ENCODE measurements around the gene ADCYAP1R1. TPM values are rescaled to one million over a fixed set of nuclear protein-coding genes. Genes with fewer than 3 reads are reported as not detected.

ADCYAP1R1 gene
- total and polyA plus RNA-seq, 8 donors, result 0.87 to 2.4 (median 1.4) TPM

DNA sequence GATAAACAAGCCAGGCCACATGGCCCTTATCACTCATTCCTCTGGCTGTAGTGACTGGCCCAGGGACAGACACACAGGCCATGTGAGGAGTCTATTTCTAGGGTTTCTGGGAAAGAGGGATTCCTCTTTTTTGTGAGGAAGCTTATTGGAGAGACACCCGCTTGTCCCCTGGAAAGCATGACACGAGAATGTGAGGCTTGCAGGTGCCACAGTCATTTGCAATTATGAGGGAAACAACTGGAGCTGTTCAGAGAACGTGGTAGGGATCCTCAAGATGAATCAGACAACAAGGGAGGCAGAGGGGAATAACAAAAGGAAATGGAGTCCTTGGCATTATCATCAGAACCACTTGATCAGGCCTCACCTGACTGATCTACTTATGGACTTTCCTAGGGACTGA lies 64.5 kb downstream of the ADCYAP1R1 start:
- peaks cover 0 to 3% of the 10 kb centered on the region in 2 donors for H3K27me3 ChIP-seq
- DNase-seq (no peak), ATAC-seq (no peak)
- no peaks in the 10 kb centered on the region for H3K9me3 ChIP-seq
- H3K4me1 ChIP-seq, result no peaks in the 10 kb centered on the region
- no peak overlapping the region for H3K4me3 ChIP-seq
- TF ChIP-seq, protein P1, sequence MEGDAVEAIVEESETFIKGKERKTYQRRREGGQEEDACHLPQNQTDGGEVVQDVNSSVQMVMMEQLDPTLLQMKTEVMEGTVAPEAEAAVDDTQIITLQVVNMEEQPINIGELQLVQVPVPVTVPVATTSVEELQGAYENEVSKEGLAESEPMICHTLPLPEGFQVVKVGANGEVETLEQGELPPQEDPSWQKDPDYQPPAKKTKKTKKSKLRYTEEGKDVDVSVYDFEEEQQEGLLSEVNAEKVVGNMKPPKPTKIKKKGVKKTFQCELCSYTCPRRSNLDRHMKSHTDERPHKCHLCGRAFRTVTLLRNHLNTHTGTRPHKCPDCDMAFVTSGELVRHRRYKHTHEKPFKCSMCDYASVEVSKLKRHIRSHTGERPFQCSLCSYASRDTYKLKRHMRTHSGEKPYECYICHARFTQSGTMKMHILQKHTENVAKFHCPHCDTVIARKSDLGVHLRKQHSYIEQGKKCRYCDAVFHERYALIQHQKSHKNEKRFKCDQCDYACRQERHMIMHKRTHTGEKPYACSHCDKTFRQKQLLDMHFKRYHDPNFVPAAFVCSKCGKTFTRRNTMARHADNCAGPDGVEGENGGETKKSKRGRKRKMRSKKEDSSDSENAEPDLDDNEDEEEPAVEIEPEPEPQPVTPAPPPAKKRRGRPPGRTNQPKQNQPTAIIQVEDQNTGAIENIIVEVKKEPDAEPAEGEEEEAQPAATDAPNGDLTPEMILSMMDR (IDR thresholded peaks at IDR 0.05), result no peak
- intact Hi-C loops (cut with DNase I), result loop anchor here in 1 of 2 donors (10.0 kb wide), 1 partner anchor 132 kb away; no protein-coding TSS in a partner anchor
- H3K36me3 ChIP-seq, result no peaks in the 10 kb centered on the region
- H3K27ac ChIP-seq, result no peak overlapping the region

DNA sequence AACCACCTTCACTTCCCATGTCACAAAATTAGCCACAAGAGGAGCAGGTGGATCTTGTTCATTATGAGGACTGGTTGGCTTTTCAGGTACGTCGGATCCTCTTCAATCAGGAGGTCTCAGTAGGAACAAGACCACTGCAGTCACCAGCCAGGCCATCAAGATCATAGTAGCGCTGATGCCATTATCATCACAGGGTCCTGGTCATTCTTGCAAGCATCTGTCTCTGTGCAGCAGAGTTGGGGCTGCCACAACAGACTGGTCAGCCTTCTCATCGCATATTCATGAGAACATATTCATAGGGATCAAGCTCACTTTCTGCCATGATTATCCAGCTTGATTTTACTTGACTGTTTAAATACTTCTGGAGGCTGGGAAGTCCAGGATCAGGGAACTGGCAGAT lies 67.1 kb downstream of the ADCYAP1R1 start:
- H3K27ac ChIP-seq, result no peak overlapping the region
- no peak for DNase-seq
- intact Hi-C loops (cut with DNase I), result loop anchor here in 1 of 2 donors (10.0 kb wide), 1 partner anchor 134 kb away; no protein-coding TSS in a partner anchor

DNA sequence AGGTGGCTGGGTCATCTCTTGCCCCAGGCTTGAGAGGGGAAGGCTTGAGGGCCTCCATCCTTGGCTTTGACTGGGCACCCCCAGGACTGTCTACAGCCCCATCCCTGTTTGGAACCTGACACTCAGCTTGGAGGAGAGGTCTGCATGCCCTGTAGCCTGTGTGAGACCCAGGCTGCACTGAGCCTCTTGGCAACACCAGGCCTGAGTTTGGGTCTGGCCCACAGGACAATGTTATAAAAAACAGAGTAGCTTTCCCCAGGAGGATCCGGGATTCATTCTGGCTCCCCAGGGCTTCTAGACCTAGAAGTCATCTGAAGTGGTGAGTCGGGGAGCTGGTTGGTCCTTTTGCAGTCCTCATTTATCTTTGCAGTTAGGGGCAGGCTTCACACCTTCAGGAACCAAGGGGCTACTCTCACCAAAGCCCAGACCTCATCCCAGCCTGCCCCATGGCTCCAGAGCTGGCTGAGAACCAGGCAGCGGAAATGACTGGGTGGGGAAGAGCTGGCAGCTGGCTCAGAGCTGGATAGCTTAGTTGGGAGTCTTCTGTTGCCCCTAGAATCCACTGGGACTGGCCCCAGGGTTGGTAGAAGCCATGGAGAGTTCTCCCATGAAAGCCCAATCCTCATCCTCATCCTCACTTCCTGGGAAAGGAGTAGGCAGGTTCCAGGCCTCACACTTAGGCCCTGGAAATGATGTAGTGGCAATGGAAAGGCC lies 68.8 kb downstream of the ADCYAP1R1 start:
- DNase-seq, result no peak
- Histone ChIP-seq H3K27ac (no peak overlapping the region), H3K36me3 (no peaks in the 10 kb centered on the region), H3K9me3 (no peaks in the 10 kb centered on the region), H3K4me1 (peaks cover 0 to 8% of the 10 kb centered on the region in 2 donors), H3K4me3 (no peak overlapping the region), H3K27me3 (peaks cover 0 to 3% of the 10 kb centered on the region in 2 donors)
- no peak for ATAC-seq
- intact Hi-C loops (cut with DNase I), result loop anchor here in 1 of 2 donors (5.0 to 10.0 kb wide), 2 partner anchors 134 to 316 kb away; no protein-coding TSS in a partner anchor
- TF ChIP-seq, protein P1 (IDR thresholded peaks at IDR 0.05), result no peak

More for the DNA sequence above, 67.1 kb downstream of the ADCYAP1R1 start:
- Histone ChIP-seq H3K4me1 (peaks cover 0 to 8% of the 10 kb centered on the region in 2 donors), H3K4me3 (no peak overlapping the region), H3K9me3 (no peaks in the 10 kb centered on the region), H3K27me3 (peaks cover 0 to 3% of the 10 kb centered on the region in 2 donors), H3K36me3 (no peaks in the 10 kb centered on the region)
- TF ChIP-seq, protein P1 (IDR thresholded peaks at IDR 0.05), result no peak
- no peak for ATAC-seq

DNA sequence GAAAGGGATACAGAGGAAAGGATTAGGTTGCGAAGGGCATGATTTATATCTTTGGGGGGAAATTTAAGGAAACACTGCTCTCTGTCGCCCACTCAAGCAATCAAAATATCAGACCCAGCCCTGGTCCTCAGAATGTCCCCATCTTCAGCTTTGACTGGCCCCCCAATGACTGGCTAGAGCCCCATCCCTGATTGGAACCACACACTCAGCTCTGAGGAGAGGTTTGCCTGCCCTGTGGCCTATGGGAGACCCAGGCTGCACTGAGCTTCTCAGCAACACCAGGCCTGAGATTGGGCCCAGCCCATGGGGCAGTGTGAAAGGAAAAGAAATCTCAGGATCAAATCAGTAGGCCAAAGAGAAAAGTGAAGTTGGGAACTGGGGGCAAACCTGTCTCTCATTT lies 69.5 kb downstream of the ADCYAP1R1 start:
- ATAC-seq, result no peak
- DNase-seq, result no peak
- peaks cover 0 to 3% of the 10 kb centered on the region in 2 donors for H3K27me3 ChIP-seq
- H3K36me3 ChIP-seq, result no peaks in the 10 kb centered on the region
- intact Hi-C loops (cut with DNase I), result loop anchor here in 1 of 2 donors (5.0 to 10.0 kb wide), 2 partner anchors 134 to 317 kb away; no protein-coding TSS in a partner anchor
- TF ChIP-seq, protein P1 (IDR thresholded peaks at IDR 0.05), result no peak
- peaks cover 0 to 8% of the 10 kb centered on the region in 2 donors for H3K4me1 ChIP-seq
- no peak overlapping the region for H3K27ac ChIP-seq
- H3K9me3 ChIP-seq, result no peaks in the 10 kb centered on the region
- no peak overlapping the region for H3K4me3 ChIP-seq

DNA sequence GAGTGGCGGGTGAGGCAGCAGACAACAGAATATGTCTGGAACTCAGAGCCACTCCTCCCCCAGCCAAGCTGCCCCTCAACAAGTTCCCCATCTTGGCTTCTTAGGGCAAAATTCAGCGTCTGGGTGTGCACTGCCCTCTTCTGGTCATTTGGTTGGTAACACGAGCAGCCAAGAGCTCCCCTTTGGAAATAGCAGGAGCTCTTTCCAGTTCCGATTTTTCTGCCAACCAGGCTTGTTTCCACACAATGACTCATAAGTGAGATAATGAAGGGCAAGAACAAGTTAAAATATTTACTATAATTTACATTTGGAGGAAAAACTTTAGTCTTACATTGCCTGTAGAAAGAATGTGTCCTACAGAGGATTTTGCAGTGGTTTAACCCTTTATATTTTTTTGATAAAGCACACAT lies 70.5 kb downstream of the ADCYAP1R1 start:
- DNase-seq (peak in 3 of 4 donors; percentile 62 to 86 (median 70)), ATAC-seq (peak; percentile 95)
- H3K4me3 ChIP-seq, result no peak overlapping the region
- TF ChIP-seq, protein P1 (IDR thresholded peaks at IDR 0.05), result peak; percentile 78 to 81
- H3K4me1 ChIP-seq, result peaks cover 0 to 8% of the 10 kb centered on the region in 2 donors
- H3K36me3 ChIP-seq, result no peaks in the 10 kb centered on the region
- H3K9me3 ChIP-seq, result no peaks in the 10 kb centered on the region
- intact Hi-C loops (cut with DNase I), result loop anchor here in 1 of 2 donors (5.0 to 10.0 kb wide), 2 partner anchors 135 to 318 kb away; no protein-coding TSS in a partner anchor
- H3K27ac ChIP-seq, result no peak overlapping the region
- no peaks in the 10 kb centered on the region for H3K27me3 ChIP-seq
